ENCODE measurements around the gene ZNF496.

DNA sequence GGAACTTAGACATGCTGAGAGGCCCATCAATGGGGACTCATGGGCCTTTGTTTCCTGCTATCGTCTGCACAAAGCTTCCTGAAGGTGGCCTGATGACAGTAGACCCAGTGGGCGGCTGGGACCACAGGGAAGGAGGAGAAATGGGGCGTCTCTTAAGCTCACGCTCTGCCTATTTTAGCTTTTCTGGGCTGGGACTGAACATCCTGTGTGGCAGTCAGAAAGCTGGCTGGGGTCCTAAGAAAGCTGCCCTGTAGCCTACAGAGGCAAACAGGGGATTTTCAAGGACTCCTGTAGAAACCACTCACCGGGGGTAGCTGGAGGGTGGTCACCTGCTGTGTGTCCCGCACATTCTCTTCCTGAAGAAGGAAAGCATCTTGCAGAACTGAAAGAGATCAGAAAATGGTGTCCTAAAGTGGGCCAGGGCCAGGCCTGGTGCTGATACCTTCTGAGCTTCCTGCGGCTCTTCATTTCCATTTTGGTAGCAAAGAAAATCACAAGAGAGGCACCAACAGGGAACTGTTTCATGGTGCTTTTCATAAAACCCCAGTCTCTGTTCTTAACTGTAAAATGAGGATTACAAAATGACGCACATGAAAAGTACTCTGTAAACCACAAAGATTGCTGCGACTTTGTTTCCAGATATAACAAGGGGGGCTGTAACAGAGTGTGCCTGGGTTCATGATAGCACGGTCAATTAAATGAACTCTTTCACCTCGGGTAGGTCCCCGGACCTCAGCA is 8.6 kb downstream of the ZNF496 start:
- TF ChIP-seq, protein P1, sequence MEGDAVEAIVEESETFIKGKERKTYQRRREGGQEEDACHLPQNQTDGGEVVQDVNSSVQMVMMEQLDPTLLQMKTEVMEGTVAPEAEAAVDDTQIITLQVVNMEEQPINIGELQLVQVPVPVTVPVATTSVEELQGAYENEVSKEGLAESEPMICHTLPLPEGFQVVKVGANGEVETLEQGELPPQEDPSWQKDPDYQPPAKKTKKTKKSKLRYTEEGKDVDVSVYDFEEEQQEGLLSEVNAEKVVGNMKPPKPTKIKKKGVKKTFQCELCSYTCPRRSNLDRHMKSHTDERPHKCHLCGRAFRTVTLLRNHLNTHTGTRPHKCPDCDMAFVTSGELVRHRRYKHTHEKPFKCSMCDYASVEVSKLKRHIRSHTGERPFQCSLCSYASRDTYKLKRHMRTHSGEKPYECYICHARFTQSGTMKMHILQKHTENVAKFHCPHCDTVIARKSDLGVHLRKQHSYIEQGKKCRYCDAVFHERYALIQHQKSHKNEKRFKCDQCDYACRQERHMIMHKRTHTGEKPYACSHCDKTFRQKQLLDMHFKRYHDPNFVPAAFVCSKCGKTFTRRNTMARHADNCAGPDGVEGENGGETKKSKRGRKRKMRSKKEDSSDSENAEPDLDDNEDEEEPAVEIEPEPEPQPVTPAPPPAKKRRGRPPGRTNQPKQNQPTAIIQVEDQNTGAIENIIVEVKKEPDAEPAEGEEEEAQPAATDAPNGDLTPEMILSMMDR (IDR thresholded peaks at IDR 0.05), result no peak
- TF ChIP-seq ZFX (IDR thresholded peaks at IDR 0.05; ENCODE audit: borderline replicate concordance), result no peak
